HG03196 (cell line): ENCODE measurements around the gene CLEC4D.
"Not testable (repeated sequence)": the region's sequence is repeated elsewhere in the genome, so short reads cannot be mapped to it uniquely, and the experiment has no call there.

Experiments
- ATAC-seq: cut with Tn5 transposase; IDR thresholded peaks from one replicate; pipeline ENCODE4 v1.9.1; 2021; ENCODE audit not compliant: unreplicated experiment

CLEC4D gene

DNA sequence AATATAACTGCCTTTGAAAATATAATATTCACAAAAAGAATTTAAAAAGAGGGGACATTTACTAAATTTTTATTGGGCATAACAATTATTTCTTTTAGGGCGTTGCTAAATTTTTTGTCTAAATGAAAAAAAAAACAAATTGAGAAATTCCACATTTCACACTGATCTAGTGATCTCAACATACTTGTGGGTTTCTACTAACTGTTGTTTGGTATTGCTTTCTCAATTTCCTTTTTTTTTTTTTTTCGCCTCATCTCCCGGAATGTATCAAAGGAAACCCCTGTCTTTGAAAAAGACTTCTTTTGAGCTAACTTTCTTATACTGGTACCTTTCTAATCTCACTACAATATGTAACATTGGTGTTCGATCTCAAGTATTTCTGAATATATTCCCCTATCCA is at the start of gene CLEC4D:
Gene CLEC4D, plus strand, starts transcription at position 248 of the 400 bp plus-strand sequence. CDS start 230 bp downstream, outside the sequence.
- ATAC-seq: no peak

DNA sequence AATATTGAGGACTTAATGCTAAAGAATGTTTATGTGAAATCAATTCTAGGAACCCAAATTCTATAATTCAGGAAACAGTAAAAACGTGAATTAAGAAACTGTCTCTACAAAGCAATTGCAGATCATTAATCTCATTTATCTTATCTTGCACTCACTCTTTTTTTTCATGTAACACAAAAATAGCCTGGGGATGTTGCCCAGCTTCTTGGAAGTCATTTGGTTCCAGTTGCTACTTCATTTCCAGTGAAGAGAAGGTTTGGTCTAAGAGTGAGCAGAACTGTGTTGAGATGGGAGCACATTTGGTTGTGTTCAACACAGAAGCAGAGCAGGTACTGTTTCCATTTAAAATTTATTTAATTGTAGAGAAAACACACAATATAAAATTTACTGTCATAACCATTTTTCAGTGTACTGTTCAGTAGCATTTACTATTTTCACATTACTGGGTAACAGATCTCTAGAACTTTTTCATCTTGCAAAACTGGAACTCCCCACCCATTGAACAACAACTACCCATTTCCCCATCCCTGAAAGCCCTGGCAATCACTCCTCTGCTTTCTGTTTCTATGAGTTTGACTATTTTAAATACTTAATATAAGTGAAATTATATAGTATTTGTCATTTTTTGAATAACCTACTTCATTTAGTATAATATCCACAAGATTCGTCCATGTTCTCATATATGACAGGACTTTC is 47.9 kb upstream of the CLEC4D start:
- no peak for ATAC-seq

DNA sequence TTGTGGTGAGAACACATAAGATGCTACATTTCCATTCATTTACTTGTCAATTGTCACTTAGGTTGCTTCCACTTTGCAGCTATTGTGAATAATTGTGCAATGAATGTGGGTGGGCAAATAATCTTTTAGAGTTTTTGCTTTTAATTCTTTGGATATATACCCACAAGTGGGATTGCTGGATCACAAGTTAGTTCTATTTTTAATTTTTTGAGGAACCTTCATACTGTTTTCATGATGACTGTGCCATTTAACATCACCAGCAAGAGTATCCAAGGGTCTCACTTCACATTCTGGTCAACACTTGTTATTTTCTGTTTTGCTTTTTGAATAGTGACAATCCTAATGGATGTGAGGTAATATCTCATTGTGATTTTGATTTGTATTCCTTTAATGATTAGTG is 47.1 kb upstream of the CLEC4D start:
- ATAC-seq: no peak

DNA sequence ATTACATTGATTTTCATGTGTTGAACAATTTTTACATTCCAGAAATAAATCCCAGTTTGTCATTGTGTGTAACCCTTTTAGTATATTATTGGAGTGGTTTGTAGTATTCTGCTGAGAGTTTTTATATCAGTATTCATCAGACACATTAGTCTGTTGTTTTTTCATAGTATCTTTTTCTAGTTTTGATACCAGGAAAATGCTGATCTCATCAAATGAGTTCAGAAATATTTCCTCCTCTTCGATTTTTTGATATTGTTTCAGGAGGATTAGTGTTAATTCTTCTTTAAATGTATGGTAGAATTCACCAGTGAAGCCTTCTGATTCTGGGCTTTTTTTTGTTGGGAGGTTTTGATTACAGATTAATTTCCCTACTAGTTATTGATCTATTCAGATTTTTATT is 42.2 kb upstream of the CLEC4D start:
- no peak for ATAC-seq

DNA sequence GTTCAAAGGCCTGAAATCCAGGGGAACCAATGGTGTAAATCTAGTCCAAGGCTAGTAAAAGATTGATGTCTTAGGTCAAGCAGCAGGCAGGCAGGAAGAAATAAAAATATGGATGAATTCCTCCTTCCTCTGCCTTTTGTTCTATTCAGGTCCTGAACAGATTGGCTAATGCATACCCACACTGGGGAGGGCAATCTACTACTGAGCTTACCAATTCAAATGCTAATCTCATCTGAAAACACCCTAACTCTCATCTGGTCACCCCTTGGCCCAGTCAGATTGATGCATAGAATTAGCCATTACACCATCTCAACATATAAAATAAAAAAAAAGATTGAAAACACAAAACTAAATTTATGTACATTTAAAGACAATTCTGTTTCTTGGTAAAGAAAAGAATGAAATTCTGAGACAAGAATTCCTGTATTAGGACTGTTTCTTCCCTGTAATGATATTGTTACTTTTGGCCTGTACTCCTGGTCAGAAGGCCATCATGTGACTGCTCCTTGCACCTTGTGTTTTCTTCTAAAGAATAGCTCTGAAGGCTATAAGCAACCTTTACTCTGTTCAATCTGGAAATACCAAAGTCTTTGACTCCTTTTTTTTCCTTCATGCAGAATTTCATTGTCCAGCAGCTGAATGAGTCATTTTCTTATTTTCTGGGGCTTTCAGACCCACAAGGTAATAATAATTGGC is 37.6 kb upstream of the CLEC4D start:
- no peak for ATAC-seq

DNA sequence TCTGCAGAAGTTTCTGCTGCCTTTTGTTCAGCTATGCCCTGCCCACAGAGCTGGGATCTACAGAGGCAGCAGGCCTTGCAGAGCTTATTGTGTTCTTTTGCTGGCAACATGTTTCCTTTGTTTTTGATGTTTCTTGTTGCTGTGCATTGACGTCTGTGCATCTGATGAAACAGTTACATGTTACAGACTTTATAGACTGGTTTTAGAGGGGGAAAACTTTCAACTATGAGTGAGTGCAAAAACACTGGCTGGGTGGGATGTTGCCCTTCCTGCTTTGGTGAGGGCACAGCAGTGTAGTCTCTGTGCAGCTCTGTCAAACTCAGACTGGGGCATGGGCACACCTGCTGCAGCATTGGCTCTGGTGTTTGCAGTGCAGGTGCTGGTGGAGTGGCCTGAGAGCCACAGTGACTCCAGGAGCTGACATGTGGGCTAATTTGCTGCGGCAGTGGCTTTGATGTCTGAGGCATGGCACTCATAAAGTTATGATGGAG is 30.7 kb upstream of the CLEC4D start:
- ATAC-seq: no peak

DNA sequence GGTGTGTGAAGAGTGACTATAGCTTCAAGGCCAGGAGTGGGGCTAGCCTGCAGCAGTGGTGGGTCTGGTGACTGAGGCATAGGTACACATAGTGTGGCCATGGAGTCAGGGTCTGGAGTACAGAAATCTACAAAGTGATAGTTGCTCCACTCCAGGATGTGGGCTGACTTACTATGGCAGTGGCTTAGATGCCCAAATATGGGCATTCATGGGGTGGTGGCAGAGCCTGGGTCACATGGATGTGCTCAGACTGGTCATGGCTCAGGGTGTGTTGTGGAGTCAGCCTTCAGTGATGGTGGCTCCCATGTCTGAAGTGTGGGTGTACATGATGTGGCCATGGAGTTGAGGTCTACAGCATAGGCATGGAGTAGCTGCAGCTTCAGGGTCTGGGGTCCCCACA is 30.2 kb upstream of the CLEC4D start:
- no peak for ATAC-seq

DNA sequence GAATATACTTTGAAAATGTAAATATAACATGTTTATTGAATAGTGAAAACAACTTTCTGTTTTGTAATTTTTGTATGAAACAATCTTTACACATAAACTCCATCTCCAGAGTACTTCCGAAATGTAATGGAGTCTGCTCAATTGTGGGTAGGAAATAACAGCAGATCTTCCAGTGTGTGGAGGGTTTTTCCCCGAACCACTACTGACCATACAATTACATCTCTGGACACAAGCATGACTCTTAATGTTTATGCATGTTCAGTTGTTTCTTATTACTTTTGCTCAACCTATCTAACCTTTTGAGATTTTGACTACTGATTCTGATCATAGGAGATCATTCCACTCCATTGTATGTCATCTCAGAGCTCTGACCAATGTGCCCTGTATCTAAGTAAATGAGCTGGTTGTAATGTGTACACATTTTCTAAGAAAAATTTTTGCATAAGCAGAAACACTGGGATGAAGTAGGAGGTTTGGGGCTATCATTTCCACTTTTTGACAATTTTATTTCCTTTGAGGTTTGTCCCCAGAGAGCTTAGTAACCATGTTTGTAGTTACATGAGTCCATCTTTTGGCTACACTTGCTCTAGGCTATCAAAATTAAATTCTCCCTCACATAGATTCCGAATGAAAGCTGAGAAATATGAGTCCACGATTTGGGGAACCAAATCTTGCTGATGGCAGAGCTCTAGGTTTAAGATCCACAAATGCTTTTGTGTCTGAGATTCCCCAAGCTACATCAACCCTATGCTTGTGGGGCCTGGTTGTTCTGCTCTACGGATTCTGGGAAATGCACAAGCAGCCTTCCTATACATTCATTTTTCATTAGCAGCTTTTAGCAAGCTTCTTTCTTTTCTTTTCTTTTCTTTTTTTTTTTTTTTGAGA is 21.4 kb upstream of the CLEC4D start:
- ATAC-seq: no peak

DNA sequence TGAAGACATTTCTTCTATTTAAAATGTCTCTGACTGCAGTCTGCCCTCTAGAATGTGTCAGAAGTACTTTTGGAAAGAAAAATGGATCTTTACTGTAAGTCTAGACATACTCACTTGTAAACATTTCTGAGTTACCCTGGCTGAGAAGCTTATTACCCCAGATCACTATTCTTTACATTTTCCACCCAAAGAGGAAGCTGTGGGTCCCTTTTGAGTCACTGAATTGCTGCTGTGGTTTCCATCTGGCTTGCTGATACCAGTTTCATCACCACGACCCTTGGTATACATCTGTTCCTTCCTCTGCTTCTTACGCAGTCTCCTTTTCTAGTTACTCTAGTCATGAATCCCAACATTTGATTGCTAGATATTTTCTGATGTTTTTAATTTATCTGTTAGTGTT is 20.2 kb upstream of the CLEC4D start:
- peak; percentile 96 for ATAC-seq

DNA sequence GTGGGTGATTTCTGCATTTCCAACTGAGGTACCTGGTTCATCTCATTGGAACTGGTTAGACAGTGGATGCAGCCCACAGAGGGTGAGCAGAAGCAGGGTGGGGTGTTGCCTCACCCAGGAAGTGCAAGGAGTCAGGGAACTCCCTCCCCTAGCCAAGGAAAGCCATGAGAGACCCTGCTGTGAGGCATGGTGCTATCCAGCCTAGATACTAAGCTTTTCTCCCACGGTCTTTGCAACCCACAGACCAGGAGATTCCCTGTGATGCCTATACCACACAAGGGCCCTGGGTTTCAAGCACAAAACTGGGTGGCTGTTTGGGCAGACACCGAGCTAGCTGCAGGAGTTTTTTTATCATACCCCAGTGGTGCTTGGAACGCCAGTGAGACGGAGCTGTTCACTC is 17.6 kb upstream of the CLEC4D start:
- not testable (repeated sequence) for ATAC-seq

DNA sequence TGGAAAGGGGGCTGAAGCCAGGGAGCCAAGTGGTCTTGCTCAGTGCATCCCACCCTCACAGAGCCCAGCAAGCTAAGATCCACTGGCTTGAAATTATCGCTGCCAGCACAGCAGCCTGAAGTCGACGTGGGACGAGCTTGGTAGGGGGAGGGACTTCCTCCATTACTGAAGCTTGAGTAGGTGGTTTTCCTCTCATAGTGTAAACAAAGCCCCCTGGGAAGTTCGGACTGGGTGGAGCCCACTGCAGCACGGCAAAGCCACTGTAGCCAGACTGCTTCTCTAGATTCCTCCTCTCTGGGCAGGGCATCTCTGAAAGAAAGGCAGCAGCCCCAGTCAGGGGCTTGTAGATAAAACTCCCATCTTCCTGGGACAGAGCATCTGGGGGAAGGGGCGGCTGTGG is 17.2 kb upstream of the CLEC4D start:
- ATAC-seq: not testable (repeated sequence)

DNA sequence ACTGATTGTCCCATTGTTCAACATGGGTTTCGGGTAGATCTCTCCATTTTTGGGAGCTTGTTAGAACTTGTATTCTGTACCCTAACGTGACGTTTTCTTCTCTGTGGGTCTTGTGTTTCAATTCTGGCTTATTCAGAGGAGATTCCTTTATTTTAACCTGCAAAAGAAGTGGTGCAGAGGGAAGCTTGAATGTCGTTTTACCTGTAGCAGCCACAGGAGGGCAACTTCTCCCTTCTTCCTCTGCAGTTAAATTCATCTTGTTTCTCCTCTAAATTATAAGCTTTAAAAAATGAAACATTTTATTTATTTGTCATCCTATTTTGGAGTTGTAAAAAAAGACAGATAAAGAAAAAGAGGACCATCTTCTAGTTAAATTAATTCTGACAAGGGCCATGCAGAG is 13.7 kb upstream of the CLEC4D start:
- no peak for ATAC-seq

DNA sequence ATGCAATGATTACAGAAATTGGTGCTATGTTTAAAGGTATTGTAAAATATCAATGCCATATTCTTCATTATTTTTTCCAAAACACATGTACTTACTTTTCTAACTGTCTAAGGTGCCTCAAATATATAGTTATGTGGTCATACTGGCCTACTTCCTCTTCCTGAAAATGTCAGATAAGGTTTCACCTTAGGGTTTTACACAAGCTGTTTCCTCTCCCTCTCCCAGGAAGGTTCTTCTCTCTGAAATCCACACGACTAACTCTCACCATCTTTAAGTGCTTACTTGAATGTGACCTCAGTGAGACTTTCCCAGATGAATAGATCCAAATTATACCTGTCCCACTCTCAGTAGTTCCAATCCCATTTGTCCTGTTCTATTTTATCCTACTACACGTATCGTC is 11.6 kb upstream of the CLEC4D start:
- no peak for ATAC-seq

DNA sequence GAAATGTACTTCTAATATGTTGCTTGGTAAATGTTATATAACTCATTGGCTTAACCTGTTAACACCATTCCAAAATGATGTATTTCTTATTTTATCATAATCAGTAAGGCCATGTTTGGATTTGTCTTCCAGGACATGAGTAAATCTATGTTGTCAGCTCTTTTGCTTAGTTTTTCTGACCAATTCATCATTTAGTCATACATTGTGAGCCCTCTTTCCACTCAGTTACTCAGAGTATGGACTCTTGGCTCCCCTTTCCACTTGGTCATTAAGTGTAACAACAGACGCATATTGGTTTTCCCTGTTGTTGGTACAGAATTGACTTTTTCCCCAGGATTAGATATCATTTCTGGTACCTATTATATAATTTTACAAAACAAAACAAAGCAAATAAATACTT is 9.0 kb upstream of the CLEC4D start:
- no peak for ATAC-seq

DNA sequence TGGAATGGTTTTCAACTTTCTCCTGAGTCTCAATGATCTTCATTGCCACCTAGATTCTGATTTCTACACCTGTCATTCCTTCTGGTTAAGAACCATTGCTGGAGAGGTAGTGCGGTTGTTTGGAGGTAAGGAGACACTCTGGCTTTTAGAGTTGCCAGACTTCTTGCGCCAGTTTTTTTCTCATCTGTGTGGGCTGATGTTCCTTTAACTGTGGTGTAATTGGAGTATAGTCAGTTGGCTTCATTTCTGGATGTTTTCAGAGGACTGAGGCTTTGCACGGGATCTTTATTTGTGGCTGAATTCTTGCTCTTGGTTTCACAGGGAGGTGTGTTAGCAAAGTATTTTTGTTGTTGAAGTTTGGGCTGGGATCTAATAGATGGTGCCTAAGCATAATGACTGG is 5.7 kb upstream of the CLEC4D start:
- ATAC-seq: no peak

DNA sequence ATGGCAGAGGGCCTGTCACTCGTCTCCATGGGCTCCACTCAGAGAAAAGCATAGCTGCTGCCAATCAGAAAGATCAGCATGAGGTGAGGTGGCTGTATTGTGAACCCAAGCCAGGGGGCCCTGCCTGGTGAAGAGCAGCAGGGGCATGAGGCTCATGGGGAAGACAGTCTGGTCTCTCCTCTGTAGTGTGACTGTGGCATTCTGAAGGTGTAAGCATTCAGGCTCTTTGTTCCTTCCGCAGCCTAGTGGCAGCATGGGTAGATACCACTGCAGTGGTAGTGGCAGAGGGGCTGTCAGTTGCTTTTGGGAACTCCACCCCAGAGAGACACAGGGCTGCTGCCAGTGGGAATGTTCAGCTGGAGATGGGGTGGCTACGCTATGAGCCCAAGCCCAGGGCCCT is 5.1 kb upstream of the CLEC4D start:
- ATAC-seq: no peak

DNA sequence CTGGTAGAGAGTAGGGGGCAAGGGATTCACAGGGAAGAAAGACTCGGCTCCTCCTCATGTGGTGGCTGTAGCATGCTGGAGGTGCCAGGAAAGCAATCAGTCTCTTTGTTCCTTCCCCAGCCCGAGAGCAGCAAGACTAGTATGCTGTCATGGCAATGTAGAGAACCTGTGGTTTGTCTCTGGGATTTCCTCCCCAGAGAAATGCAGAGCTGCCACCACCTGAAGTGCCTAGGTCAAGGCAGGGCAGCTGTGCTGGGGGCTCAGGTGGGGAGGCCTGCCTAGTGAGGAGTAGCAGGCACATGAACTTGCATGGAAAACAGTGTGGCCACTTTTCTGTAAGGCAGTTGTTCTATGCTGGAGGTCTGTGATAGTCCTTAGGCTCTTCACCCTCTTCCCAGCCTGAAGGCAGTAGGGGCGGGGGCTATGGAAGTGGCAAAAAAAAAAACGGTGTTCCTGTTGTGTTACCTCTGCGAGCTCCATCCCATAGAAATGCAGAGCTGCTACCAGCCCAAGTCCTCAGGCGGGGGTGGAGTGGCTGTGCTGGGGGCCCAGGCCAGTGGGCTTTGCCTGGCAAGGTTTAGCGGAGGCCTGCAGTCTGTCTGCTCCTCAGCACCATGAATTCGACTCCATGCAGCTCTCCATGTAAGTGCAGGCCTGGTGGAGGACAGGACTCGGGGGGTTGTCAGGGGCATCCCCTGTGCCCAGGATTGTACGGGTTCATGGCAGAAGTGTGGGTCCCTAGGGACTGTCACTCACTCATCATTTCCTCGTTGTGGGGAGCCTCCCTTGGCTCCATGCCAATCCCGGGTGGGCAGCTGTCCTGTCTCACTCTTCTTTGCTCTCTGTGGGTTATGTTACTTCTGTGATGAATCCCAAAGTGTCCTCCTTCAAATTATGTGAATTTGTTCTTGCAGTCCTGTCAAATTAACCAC is 4.1 kb upstream of the CLEC4D start:
- ATAC-seq: no peak

DNA sequence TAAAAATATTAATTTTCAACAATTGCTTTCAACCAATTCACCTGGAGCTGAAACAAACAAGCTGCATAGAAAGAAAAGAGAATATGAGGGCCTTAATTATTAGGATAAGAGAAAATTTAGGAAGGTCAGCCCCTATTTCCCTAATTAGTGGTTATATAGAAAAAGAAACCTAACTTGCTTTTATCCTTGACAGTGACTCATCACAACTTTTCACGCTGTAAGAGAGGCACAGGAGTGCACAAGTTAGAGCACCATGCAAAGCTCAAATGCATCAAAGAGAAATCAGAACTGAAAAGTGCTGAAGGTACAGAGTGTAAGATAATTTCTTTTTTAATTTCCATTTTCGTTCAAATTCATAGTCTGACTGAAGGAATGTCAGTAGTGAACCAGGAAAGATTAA is 4.7 kb downstream of the CLEC4D start:
- ATAC-seq: no peak

DNA sequence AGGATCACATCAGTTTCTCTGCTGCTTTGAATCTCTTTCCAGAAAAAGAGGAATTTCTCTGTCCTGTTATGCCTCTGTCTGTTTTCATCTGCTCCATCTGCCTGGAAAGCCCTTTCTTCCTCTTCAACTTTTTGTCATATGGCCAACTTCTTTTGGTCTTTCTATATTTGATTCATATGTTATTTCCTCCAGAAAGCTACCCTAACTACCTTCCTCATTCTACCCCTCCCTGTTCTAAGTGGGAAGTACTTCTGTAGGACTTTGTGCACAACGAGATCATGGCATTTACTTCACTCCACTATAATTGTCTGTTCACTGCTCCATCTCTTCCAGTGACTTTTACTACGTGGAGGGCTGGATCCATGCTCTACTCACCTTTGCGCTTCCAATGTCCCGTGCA is 5.9 kb downstream of the CLEC4D start:
- no peak for ATAC-seq

DNA sequence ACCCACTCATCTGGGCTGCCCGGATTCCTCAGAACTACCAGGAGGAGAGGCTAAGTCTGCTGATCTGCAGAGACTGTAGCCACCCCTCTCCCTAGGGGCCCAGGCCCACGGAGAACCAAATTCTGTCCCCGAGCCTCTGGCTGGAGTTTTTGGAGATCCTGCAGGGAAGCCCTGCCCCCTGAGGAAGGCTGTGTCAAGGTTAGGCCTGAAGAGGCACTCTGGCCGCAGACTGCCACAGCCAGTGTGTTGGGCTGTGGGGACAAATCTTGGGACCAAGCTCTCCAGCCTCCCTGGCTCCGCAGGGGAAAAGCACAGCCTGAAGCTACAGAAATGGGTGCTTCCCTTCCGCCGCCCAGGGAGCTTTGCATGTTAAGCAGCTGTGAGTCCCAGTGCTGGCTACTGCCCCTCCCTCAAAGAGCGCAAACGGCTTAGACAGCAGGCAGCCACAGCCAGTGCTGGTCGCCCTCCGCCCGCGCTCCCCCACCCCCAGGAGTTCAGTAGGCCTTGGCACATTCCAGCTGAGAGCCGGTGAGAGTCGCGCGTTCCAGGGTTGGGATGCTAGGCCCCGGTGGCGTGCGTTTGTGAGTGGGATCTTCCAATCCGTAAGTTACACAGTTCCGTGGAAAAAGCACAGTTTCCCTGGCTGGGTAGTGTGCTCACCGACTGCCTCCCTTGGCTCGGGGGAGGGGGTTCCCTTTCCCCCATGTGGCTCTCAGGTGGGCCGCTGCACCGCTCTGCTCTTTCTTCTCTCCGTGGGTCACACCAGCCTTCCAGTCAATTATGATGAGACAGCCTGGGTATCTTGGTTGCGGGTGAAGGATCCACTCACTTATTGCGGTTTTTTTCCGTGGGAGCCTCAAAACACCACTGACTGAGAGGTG is 14.2 kb downstream of the CLEC4D start:
- no peak for ATAC-seq
